Measurements from ENCODE around the gene MDH1. TPM values are rescaled to one million over a fixed set of nuclear protein-coding genes. Genes with fewer than 3 reads are reported as not detected.

The MDH1 gene
- total RNA-seq, 2 experiments from 2014 or later = 169 to 209 TPM

Other genes with a start within 250 kb of the MDH1 start
- 1 to 10 TPM; 7.3 to 7.6 TPM for gene WDPCP, start 486 bp upstream of the MDH1 start, total RNA-seq

Measured in activated CD8-positive, alpha-beta memory T cell treated with anti-CD3 and anti-CD28 coated beads, Interleukin-2, amount 10 ng/mL, durations not matched to agents 7 days and 5 days (primary cell).